ENCODE data around the gene TBRG4. TPM values are rescaled to one million over a fixed set of nuclear protein-coding genes. Genes with fewer than 3 reads are reported as not detected.
A peak's percentile ranks its signal among the peaks of the same experiment; 100 is the strongest.

Gene TBRG4
- polyA plus RNA-seq, 3 donors: 51.2 to 59.1 (median 54.6) TPM

DNA sequence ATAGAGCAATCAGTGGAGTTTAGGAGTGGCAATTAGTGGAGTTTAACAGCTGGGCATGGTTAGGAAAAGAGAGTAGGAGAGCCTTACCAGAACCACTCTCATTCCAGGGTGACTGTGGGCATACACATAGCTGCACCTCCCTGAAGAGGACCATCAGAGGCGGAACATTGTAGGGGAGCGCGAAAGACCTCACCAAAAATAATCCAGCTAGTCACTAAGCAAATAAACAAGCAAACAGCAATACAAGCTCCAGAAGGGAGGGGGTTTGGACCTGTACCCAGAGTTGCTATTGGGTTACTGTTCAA lies 18.6 kb downstream of the TBRG4 start:
- no peak for DNase-seq (ENCODE audit: low read depth in 3 of 3, low spot score in 2 of 3)

DNA sequence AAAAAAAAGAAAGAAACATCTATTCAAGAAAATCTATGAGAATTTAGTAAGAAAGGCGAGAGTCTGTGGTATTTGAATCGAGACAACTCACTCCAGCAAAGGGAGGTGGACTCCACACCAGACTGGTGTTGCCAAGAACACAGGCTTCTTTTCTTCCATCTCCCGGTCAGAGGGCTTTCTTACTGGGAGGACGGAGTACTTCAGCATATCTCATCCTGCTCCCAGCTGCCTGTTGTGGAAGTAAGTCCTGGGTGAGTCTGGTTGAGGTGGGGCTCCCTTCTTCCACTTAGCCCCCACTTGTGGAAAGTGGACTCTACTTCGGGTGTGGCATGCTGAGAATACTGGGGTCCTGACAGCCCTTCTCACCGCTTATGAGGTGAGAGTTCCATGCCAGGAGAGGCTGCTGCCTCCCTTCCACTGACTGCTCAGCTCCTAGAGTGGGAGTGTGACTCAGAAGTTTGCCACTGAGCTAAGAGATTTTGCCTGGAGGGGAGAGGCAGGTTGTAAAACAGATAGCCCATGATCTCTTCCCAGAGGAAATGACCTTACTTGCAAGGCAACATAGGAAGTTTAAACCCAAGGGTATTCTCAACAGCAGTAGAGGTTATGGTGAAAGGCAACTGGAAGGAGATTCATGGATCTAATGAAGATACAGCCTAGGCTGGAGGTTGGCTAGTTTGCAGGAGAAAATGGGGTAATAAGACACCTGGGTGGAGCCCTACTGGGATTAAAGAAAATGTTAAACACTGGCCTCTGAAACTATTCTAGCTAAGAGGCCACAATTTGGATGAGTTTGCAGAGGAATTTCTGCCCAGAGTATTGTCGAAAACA lies 19.2 kb downstream of the TBRG4 start:
- DNase-seq (ENCODE audit: low read depth in 3 of 3, low spot score in 2 of 3): no peak

GRCh38 chr7:45089341-45089891 lies 22.1 kb downstream of the TBRG4 start:
- peak in 2 of 3 donors; percentile 30 to 31 for DNase-seq (ENCODE audit: low read depth in 3 of 3, low spot score in 2 of 3)

GRCh38 chr7:45088821-45089340 lies 22.6 kb downstream of the TBRG4 start, which contains the start of gene NACAD:
Gene NACAD, minus strand, starts transcription at chr7:45088969. Its CDS starts 75 bp downstream, at chr7:45088894.
- DNase-seq (ENCODE audit: low read depth in 3 of 3, low spot score in 2 of 3): peak in 2 of 3 donors; percentile 13 to 17

- DNase-seq (ENCODE audit: low read depth in 3 of 3, low spot score in 2 of 3): no peak
These were observed 23.3 kb downstream of the TBRG4 start for GRCh38 chr7:45088146-45088701.

GRCh38 chr7:45087301-45088145 lies 24.0 kb downstream of the TBRG4 start:
- DNase-seq (ENCODE audit: low read depth in 3 of 3, low spot score in 2 of 3): no peak

GRCh38 chr7:45086331-45087065 lies 25.0 kb downstream of the TBRG4 start:
- DNase-seq (ENCODE audit: low read depth in 3 of 3, low spot score in 2 of 3): no peak

GRCh38 chr7:45085619-45086200 lies 25.8 kb downstream of the TBRG4 start:
- no peak for DNase-seq (ENCODE audit: low read depth in 3 of 3, low spot score in 2 of 3)

DNA sequence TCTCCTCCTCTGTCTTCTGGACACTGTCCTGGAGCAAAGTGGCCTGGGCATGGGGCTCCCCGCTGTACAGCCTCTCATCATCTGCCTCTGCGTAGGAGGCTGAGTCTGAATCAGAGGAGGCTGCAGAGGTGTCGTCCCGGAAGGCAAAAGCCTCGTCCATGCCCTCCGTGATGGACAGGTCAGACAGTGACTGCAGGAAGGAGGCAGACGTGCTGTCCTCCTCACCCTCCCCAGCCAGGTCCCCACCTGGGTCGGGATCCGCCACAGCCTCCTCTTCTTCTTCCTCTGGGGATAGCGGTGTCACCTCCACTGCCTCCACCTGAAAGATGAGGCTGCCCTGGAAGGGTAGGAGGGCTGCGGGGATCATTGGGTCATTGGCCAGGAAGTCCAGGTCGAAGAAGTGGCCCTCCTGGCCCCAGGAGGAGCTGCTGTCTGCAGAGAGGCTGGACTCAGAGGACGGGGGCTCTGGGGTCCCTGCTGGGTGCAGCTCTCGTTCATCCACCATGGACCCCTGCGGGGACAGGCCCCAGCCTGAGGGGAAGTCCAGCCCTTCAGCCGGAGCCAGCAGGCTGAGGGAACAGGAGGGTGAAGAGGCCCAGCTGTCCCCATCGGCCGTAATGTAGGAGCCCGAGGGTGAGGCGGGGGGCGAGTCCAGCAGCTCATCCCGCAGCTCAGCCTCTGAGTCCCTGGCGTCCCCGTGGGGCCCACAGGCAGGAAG lies 26.4 kb downstream of the TBRG4 start:
- no peak for DNase-seq (ENCODE audit: low read depth in 3 of 3, low spot score in 2 of 3)

DNA sequence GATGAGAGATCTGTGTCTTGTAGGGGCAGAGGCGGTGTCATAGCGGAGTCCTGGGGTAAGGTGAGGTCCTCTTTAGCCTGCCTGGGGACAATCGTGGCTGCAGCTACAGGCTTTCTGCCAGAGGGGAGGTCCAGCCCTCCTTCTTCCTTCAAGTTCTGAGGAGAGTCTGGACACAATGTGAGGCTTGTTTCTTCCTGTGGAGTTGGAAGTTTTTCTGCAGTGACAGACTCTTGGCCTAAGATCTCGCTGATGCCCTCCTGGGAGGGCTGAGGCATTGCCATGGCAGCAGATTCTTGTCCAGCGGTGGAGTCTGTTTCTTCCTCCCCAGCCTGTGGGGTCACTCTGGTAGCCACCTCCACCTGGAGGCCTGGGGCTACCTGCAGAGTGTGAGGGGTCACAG lies 27.2 kb downstream of the TBRG4 start:
- DNase-seq (ENCODE audit: low read depth in 3 of 3, low spot score in 2 of 3): no peak

DNA sequence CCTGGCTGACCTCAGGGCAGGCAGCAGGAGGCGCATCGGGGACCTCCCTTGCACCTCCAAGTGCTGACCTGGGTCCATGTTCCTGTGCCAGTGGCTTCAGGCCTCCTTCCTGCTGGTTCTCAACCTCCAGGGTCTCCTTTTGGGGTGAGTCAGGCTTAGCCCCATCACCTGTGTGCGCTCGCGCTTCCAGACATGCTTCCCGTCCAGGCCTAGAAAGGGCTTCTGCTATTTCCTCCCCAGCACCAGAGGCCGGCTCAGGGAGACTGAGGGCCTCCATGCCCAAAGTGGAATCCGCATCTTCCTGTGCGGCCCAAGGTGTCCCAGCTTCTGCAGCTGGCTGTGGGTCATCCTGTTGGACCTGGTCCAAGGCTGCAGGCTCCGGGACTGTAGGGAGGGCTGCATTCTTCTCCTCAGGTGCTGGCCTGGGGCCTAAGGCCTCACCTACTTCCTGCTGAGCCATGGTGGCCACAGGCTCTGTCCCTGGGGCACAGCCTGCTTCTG lies 28.6 kb downstream of the TBRG4 start:
- DNase-seq (ENCODE audit: low read depth in 3 of 3, low spot score in 2 of 3): no peak

GRCh38 chr7:45082031-45082830 lies 29.3 kb downstream of the TBRG4 start:
- no peak for DNase-seq (ENCODE audit: low read depth in 3 of 3, low spot score in 2 of 3)

DNA sequence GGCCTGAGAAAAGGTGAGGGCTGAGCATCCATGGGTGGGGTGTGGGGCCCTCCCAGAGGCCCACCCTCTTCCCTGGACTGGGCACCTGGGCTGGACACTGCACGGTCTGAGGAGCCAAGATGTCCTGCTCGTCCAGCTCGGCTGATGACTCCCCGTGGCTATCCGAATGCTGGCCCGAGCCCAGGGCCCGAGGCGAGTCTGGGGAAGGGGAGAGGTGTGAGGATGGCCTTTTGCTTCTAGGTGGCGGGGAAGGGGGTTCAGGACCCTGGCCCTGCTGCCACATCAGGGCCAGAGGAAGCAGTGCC lies 29.9 kb downstream of the TBRG4 start:
- DNase-seq (ENCODE audit: low read depth in 3 of 3, low spot score in 2 of 3): no peak

- DNase-seq (ENCODE audit: low read depth in 3 of 3, low spot score in 2 of 3): no peak
These were observed 30.4 kb downstream of the TBRG4 start for GRCh38 chr7:45080958-45081669.

DNA sequence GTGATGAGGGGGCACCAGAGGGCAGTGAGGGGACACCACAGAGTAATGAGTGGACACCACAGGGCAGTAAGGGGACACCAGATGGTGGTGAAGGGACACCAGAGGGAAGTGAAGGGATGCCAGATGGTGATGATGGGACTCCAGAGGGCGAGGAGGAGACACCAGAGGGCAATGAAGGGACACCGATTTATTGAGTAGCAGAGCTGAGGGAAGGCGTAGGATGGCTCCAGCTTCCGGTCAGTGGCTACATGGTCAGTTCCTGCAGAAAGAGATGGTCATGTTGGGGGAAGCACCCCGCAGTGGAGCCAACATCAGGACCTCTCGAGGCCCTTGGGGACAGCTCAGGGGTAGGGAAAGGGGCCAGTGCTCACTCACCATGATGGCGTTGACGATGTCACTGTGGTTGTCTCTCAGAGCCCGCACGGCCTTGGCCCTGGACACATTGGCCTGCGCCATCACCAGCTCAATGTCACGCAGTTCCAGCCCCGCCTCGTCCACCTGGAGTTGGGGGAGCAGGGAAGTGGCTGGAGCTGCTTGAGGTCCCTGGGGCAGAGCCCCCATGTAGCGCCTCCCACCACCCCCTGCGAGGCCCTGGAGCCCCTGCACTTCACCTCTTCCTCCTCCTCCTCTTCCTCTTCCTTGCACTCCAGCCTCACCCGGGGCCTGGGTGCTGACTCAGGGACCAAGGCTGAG lies 31.1 kb downstream of the TBRG4 start:
- DNase-seq (ENCODE audit: low read depth in 3 of 3, low spot score in 2 of 3): no peak

GRCh38 chr7:45078125-45078681 lies 33.3 kb downstream of the TBRG4 start:
- no peak for DNase-seq (ENCODE audit: low read depth in 3 of 3, low spot score in 2 of 3)

GRCh38 chr7:45077579-45077978 lies 33.9 kb downstream of the TBRG4 start:
- no peak for DNase-seq (ENCODE audit: low read depth in 3 of 3, low spot score in 2 of 3)

Measured in right renal cortex interstitium (tissue), 3 donors.